Uterus (tissue), 2 donors: ENCODE measurements around the gene TMEM130.

Experiments used
- POLR2A ChIP-seq, 2 donors: fragments of 450-650 bp; IDR thresholded peaks; one replicate each; pipeline ENCODE4 v1.6.1; 2016; ENCODE audit warnings: antibody characterized with exemption in 2 of 2, mild to moderate bottlenecking in 1 of 2, moderate library complexity in 1 of 2
- TF ChIP-seq, protein P1 (sequence below), 4 experiments: fragments of 200-600 bp in 2 of 4; fragments of 450-650 bp in 2 of 4; sonication (generic) in 2 of 4; IDR thresholded peaks; one replicate each; pipeline ENCODE4 v1.5.1; 2016 to 2019; ENCODE audit warnings: antibody characterized with exemption in 4 of 4, mild to moderate bottlenecking in 2 of 4, moderate library complexity in 1 of 4

DNA sequence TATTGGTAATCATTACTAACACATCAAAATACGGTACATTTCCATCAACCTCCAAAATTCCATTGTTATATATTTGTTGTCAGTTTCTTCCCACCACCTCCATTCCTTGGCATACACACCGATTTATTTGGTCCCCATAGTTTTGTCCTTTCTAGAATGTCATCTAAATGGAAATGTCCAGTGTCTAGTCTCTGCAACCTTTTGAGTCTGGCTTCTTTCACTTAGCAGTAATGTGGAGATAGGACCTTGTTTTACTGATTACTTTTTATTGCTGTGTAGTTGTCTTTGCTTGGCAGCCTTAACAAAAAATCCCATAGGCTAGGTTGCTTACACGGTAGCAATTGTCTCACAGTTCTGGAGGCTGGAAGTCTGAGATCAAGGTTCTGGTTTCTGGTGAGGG lies 31.0 kb upstream of the TMEM130 start:
- TF ChIP-seq, protein P1, sequence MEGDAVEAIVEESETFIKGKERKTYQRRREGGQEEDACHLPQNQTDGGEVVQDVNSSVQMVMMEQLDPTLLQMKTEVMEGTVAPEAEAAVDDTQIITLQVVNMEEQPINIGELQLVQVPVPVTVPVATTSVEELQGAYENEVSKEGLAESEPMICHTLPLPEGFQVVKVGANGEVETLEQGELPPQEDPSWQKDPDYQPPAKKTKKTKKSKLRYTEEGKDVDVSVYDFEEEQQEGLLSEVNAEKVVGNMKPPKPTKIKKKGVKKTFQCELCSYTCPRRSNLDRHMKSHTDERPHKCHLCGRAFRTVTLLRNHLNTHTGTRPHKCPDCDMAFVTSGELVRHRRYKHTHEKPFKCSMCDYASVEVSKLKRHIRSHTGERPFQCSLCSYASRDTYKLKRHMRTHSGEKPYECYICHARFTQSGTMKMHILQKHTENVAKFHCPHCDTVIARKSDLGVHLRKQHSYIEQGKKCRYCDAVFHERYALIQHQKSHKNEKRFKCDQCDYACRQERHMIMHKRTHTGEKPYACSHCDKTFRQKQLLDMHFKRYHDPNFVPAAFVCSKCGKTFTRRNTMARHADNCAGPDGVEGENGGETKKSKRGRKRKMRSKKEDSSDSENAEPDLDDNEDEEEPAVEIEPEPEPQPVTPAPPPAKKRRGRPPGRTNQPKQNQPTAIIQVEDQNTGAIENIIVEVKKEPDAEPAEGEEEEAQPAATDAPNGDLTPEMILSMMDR (IDR thresholded peaks at IDR 0.05): no peak
- no peak for TF ChIP-seq POLR2A (IDR thresholded peaks at IDR 0.05)
